Panc1 (cell line): ENCODE data around the gene ZCCHC3. TPM values are rescaled to one million over a fixed set of nuclear protein-coding genes. Genes with fewer than 3 reads are reported as not detected.

Experiments
- ATAC-seq: fragments of 200-7000 bp; cut with Tn5 transposase; 2 replicates; pipeline ENCODE4 v1.9.1; 2020; ENCODE audit warnings: mild to moderate bottlenecking, moderate library complexity
- BruUV-seq: library from RNA; stranded (reverse); fragments of 400-500 nt; replicated peaks from 2 replicates; lab custom pipeline; 2021; lab: Mats Ljungman, UMichigan
- CTCF ChIA-PET: fragments of 300-600 bp; sonication (Branson Sonifier 250); formaldehyde crosslinking; loops from one replicate; lab custom pipeline; 2022; ENCODE audit warnings: antibody characterized with exemption; lab: Charles Lee
- POLR2A ChIA-PET: fragments of 300-600 bp; sonication (Branson Sonifier 250); formaldehyde crosslinking; loops from one replicate; lab custom pipeline; 2022; ENCODE audit warnings: antibody characterized with exemption; lab: Charles Lee
- DNase-seq: peaks from one replicate; pipeline ENCODE4 v3.0.0-alpha.2; 2010; ENCODE audit warnings: low read depth, low spot score
- H3K27ac ChIP-seq: 2 replicates; pipeline ENCODE4 v1.5.1; 2011; ENCODE audit warnings: mild to moderate bottlenecking, low read length, inconsistent platforms
- H3K27me3 ChIP-seq: fragments of 200-500 bp; sonication (Bioruptor generic); 2 replicates; pipeline ENCODE4 v1.6.0; 2014; ENCODE audit warnings: low read length, inconsistent platforms; ENCODE audit not compliant: control insufficient read depth, insufficient read depth
- H3K36me3 ChIP-seq: fragments of 200-500 bp; sonication (Bioruptor generic); 2 replicates; pipeline ENCODE4 v1.5.1; 2014; ENCODE audit warnings: inconsistent platforms, mild to moderate bottlenecking, low read length, moderate library complexity; ENCODE audit not compliant: control insufficient read depth, insufficient read depth
- H3K4me1 ChIP-seq: 2 replicates; pipeline ENCODE4 v1.5.1; 2011; ENCODE audit warnings: inconsistent platforms, mild to moderate bottlenecking, low read length, moderate library complexity; ENCODE audit not compliant: control insufficient read depth, insufficient read depth
- H3K4me3 ChIP-seq, 2 experiments: 2 replicates each; pipeline ENCODE4 v1.5.1; 2011 to 2012; ENCODE audit warnings: low read depth in 2 of 2, low read length in 2 of 2, mild to moderate bottlenecking in 2 of 2, inconsistent platforms in 1 of 2, moderate library complexity in 1 of 2
- H3K9me3 ChIP-seq: fragments of 200-500 bp; sonication (Bioruptor generic); 2 replicates; pipeline ENCODE4 v1.5.1; 2014; ENCODE audit warnings: low read depth, mild to moderate bottlenecking, inconsistent platforms, low read length, moderate library complexity; ENCODE audit not compliant: control insufficient read depth, insufficient read depth
- CTCF ChIP-seq: fragments of 450-650 bp; IDR thresholded peaks from 2 replicates; pipeline ENCODE4 v1.5.1; 2017; ENCODE audit warnings: mild to moderate bottlenecking
- POLR2AphosphoS5 ChIP-seq: IDR thresholded peaks from 2 replicates; pipeline ENCODE4 v1.6.1; 2012; ENCODE audit warnings: mild to moderate bottlenecking, low read depth, low read length, moderate library complexity
- SIN3A ChIP-seq: IDR thresholded peaks from 2 replicates; pipeline ENCODE4 v1.6.1; 2012; ENCODE audit warnings: low read depth, mild to moderate bottlenecking, low read length, moderate library complexity, borderline replicate concordance; ENCODE audit not compliant: insufficient read depth
- TCF7L2 ChIP-seq: IDR thresholded peaks from 2 replicates; pipeline ENCODE4 v1.6.1; 2011; ENCODE audit warnings: mild to moderate bottlenecking, low read depth, low read length, inconsistent platforms
- in situ Hi-C: cut with HindIII; loops from 2 replicates; pipeline ENCODE4 v1.10.0; 2016; ENCODE audit warnings: low sequenced_read_pairs, low pct_unique_long_range_greater_than_20kb
- intact Hi-C: fragments of 100-400 bp; cut with micrococcal nuclease; formaldehyde crosslinking; loops from one replicate; pipeline ENCODE4 v1.10.0; 2022; ENCODE audit not compliant: unreplicated experiment
- total RNA-seq: library from RNA; stranded (reverse); gene quantifications from one replicate; pipeline ENCODE4 v1.2.1, GENCODE V29; 2021; ENCODE audit not compliant: unreplicated experiment
- TF ChIP-seq, protein P1 (sequence below), 2 experiments: IDR thresholded peaks; 2 replicates each; pipeline ENCODE4 v1.6.1; 2011 to 2012; ENCODE audit warnings: low read depth in 2 of 2, control low read depth in 1 of 2, low read length in 1 of 2, mild to moderate bottlenecking in 1 of 2, moderate library complexity in 1 of 2; ENCODE audit not compliant: insufficient read depth in 1 of 2

Gene ZCCHC3
- total RNA-seq, 1 experiment from 2014 or later: 18.9 TPM

- Histone ChIP-seq H3K9me3 (no peaks in the 10 kb centered on the region), H3K4me1 (no peaks in the 10 kb centered on the region), H3K4me3 (no peak overlapping the region), H3K27me3 (no peaks in the 10 kb centered on the region), H3K27ac (no peak overlapping the region), H3K36me3 (no peaks in the 10 kb centered on the region)
- POLR2A ChIA-PET: no interaction called here
- DNase-seq (no peak), ATAC-seq (no peak)
- no TSS peak for BruUV-seq
- TF ChIP-seq CTCF (no peak), SIN3A (no peak), TCF7L2 (no peak), POLR2AphosphoS5 (no peak)
- TF ChIP-seq, protein P1, sequence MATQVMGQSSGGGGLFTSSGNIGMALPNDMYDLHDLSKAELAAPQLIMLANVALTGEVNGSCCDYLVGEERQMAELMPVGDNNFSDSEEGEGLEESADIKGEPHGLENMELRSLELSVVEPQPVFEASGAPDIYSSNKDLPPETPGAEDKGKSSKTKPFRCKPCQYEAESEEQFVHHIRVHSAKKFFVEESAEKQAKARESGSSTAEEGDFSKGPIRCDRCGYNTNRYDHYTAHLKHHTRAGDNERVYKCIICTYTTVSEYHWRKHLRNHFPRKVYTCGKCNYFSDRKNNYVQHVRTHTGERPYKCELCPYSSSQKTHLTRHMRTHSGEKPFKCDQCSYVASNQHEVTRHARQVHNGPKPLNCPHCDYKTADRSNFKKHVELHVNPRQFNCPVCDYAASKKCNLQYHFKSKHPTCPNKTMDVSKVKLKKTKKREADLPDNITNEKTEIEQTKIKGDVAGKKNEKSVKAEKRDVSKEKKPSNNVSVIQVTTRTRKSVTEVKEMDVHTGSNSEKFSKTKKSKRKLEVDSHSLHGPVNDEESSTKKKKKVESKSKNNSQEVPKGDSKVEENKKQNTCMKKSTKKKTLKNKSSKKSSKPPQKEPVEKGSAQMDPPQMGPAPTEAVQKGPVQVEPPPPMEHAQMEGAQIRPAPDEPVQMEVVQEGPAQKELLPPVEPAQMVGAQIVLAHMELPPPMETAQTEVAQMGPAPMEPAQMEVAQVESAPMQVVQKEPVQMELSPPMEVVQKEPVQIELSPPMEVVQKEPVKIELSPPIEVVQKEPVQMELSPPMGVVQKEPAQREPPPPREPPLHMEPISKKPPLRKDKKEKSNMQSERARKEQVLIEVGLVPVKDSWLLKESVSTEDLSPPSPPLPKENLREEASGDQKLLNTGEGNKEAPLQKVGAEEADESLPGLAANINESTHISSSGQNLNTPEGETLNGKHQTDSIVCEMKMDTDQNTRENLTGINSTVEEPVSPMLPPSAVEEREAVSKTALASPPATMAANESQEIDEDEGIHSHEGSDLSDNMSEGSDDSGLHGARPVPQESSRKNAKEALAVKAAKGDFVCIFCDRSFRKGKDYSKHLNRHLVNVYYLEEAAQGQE (IDR thresholded peaks at IDR 0.05; ENCODE audit: insufficient read depth in 1 of 2, low read depth in 2 of 2, low read length in 1 of 2): no peak
- CTCF ChIA-PET: no interaction called here
- intact Hi-C loops: no loop called here
- in situ Hi-C loops: no loop called here
These were observed 26.3 kb upstream of the ZCCHC3 start for GRCh38 chr20:271069-271468.

GRCh38 chr20:271528-271927 is 25.8 kb upstream of the ZCCHC3 start:
- TF ChIP-seq POLR2AphosphoS5: no peak
- TF ChIP-seq SIN3A: no peak
- TF ChIP-seq CTCF: no peak
- TF ChIP-seq TCF7L2: no peak
- TF ChIP-seq, protein P1 (IDR thresholded peaks at IDR 0.05; ENCODE audit: insufficient read depth in 1 of 2, low read depth in 2 of 2, low read length in 1 of 2): no peak
- in situ Hi-C loops (no loop called here), intact Hi-C loops (no loop called here)
- ATAC-seq: no peak
- ChIA-PET POLR2A (no interaction called here), CTCF (no interaction called here)
- no peaks in the 10 kb centered on the region for H3K4me1 ChIP-seq
- H3K4me3 ChIP-seq: no peak overlapping the region
- no peaks in the 10 kb centered on the region for H3K36me3 ChIP-seq
- H3K9me3 ChIP-seq: no peaks in the 10 kb centered on the region
- BruUV-seq: no TSS peak
- H3K27ac ChIP-seq: no peak overlapping the region
- H3K27me3 ChIP-seq: no peaks in the 10 kb centered on the region
- no peak for DNase-seq
